Epithelial cell of prostate (primary cell): ENCODE data around the gene FAM227A.

Experiments
- DNase-seq: peaks from one replicate; pipeline ENCODE4 v3.0.0-alpha.2; 2011; ENCODE audit warnings: low read depth, low spot score
- H3K27ac ChIP-seq: fragments of 450-650 bp; 2 replicates; pipeline ENCODE4 v1.5.1; 2017; ENCODE audit warnings: mild to moderate bottlenecking

The FAM227A gene

DNA sequence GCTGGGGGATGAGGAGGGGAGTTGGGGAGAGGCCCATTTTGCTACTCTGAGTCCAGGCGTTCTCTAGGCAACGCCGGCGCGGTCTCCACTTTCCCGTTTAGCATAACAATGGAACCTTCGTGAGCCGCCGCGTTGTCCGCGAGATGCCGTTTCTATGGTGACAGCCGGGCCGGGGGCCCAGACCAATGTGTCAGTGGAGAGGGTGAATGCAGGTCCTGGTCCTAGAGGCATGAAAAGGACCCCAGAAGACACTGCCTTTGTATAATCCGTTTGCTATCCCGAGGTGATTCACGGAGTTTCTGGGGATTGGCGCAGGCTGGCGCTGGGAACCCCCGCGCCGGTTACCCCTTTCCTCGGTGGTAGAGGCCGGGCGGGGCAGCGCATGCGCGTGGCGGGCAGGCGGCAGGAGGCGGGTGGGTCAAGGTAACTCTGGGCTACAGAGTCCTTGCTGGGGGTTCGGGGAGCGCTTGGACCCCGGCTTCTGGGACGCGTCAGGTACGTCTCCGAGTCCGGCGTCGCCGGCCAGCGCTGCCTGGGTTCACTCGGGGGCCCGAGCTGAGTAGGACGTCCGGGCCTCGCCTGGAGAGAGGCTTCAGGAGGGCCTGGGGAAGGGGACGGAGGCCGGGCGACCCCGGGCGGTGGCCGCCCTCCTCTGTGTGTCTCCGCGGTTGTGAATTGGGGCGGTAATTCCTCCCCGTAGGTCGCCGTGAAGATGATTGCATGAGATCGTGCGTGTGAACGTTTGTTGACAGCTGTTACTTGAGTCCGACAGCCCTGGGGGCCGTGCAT, at the start of gene FAM227A, which contains the start of gene CBY1:
Gene FAM227A (minus strand): TSS at position 137 of the 789 bp plus-strand sequence. CDS start 6,224 bp downstream, outside the sequence.
Gene CBY1 (plus strand): TSS at position 383 of the 789 bp plus-strand sequence. CDS start 11,417 bp downstream, outside the sequence.
- peak within 1 kb of the TSS; percentile 73 for H3K27ac ChIP-seq
- DNase-seq: peak; percentile 34

DNA sequence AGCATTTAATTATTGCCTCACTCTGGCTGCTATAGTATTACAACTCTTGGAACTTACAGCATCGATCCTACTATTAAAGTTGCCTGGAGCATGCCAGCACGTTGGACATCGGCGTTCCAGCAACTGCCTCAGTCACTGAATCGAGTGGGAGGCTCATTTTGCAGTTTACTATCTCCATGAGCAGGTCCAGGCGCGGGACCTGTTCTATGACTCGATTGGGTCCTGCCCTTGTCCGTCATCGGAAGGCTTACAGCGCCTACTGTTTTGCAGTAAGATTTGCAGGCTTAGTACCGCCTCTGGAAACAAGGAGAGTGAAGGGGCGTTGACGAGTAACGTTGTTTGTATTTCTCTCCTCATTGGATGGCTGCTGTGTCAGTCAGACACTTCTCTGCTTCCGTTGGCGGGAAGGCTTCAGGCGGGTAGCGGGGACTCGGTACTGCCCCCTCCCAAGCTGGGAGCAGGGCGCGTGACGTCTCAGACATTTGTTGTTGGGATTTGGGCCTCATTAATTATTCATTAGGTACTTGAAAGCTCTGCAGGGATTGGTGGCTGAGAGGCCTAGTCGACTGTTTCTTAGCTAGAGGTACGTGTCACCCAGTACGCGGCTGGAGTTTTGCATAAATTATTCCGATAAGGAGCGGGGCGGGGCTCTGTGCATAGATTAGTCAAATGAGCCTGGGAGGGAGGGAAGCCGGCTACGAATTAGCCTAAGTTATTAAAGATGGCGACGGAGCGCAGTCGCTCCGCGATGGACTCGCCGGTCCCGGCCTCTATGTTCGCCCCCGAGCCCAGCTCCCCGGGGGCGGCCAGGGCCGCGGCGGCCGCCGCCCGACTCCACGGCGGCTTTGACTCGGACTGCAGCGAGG, 49.3 kb upstream of the FAM227A start, which contains the start of gene GTPBP1:
Gene GTPBP1 (plus strand): TSS at position 710 of the 866 bp plus-strand sequence. CDS start 12 bp downstream, at position 722.
- peak within 1 kb of the TSS; percentile 87 for H3K27ac ChIP-seq
- peak; percentile 100 for DNase-seq

DNA sequence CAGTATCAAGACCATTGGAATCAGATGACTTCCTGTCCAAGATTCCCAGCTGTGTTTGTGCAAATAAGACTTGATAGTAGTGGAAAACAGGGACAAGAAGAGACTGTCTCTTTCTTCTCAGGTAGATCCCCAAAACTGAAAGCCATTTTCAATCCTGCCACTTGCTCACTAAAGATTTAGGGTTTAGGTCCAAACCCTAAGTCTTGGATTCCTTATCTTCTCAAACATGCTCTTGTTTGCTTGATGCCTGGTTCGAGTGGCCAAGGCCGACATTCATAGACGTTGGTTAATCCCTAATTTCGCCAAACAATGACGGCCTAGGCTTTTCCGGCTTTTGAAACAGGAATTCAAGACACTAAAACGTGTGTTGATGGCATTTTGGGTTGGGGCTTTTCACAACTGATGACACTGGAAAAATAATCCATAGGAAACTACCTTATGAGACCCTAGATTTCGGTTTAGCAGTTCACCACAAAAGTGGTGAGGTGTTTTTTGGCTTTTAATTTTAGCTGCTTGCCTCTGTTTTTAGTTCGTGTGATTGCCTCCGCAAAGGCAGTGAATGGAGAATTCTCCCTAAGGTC, 48.6 kb upstream of the FAM227A start:
- peak overlapping the region; percentile 72 for H3K27ac ChIP-seq
- no peak for DNase-seq

DNA sequence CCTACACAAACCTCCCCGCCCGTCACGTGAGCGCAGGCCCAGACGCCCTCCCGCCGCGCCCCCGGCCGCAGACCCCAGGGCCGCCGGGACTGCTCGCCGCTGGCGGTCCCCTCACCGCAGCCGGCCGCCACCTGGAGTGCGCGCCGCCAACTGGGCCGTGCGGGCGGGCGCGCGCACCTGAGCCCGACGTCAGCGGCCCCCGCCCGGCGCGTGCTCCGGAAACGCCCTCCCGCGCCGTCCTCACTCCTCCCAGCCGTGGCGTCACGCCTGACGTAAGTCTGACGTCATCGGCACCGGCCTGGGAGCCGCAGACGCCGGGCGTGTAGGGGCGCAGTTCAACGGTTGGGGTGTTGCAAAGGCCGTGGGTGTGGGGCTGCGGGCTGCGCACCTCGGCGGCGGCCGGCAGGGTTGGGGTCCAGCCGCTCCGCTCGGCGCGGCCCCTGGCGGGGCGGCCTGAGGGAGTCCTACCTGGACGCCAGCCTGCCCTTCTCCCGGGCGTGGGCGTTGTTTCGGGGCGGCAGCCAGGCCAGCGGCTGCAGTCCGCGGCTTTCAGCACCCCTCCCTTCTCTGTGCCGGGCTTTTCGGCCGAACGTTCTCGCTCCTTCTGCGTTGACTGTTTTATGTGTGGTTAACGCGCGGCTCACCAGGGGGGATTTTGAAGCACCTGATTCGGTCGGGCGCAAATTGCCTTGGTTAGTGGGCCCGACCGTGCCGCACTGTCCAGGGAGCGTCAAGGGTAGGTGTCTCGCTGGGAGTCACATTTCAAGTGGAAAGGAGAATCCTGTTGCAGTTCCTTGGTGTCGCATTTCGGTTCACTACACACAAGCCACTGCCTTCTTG, 44.8 kb upstream of the FAM227A start, which contains the start of gene JOSD1:
Gene JOSD1 (minus strand): TSS at position 155 of the 840 bp plus-strand sequence. CDS start 956 bp downstream, outside the sequence.
- peak; percentile 83 for DNase-seq
- peak within 1 kb of the TSS; percentile 91 for H3K27ac ChIP-seq

DNA sequence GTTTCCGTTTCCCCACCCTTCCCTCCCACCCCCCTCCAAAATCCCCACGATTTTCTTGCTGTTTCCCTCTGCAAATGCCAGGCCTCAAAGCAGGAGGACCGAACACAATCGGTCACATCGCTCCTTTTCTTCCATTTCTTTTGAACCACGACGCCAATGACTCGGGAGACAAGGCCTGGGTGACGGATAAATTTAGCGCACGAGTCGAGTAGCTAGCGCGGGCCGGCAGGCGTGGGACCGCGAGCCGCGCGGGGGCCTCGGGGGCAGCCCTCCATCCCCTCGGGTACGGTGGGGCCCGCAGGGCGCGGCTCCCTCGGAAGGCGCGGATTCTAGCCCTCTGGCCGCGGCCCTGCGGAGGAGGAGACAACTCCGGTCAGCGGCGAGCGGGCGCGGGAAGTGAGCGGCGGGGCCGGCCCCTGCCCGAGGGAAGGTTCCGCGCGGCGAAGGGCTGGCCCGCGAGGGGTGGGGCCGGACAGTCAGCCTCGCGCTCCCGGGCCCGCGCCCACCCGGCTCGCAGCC, 44.1 kb upstream of the FAM227A start:
- peak overlapping the region; percentile 91 for H3K27ac ChIP-seq
- DNase-seq: no peak

DNA sequence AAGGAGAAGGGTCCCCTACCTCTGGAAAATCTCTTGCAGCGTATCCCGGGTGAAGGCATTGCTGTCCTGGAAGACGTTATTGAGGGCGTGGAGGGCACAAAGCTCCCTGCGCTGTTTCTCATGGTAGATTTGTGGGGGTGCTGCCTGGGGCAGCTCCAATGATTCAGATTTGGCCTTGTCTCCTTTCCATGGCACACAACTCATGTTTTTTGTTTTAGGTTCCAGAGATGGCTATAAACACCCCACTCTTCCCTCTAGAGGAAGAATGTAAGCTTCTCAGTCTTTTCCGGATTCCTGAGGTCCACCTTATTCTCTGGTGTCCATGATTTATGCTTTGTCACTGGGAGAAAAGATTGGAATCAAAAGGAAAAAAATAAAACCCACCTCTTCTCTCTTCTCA, 43.6 kb upstream of the FAM227A start:
- peak overlapping the region; percentile 91 for H3K27ac ChIP-seq
- no peak for DNase-seq

DNA sequence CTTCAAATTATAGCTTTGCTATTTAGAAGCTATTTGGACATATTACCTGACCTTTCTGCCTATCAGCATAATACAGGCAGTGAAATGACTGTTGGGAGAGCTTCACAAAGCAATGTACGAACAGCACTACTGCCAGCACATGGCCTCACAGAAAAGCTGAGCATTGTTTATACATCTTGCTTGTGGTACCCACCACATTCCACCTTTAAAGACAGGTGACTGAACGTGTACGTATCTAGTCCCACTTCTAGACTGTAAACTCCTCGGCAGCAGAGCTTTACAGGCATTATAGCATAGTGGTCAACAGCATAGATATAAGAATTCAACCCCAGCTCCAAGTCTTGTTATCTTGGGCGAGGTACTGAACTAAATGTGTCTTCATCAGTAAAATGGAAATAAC, 43.0 kb upstream of the FAM227A start:
- no peak for DNase-seq

DNA sequence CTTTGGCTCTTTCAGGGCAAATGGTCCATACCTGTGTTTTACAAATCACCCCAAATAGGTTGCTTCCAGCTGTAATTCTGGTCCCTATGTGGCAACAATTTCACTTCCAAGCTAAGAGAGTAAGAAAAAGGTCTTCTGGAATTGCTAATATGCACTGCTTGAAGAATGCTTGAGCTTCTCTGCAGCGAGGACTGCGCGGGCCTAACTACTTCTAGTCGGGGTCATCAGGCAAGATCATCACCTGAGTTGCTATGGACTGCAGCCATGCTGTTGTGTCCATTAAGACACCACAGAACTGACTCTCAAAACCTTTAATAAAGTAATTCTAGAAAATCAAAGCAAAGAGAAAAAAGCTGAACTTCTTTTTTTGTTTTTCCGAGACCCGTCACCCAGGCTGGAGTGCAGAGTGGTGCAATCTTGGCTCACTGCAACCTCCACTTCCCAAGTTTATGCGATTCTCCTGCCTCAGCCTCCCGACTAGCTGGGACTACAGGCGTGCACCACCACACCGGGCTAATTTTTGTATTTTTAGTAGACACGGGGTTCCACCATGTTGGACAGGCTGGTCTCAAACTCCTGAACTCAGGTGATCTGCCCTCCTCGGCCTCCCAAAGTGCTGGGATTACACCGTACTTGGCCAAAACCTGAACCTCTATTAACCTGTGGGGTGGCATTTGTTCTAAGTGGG, 42.4 kb upstream of the FAM227A start:
- H3K27ac ChIP-seq: peak overlapping the region; percentile 91
- DNase-seq: no peak

More for the DNA sequence above, 43.0 kb upstream of the FAM227A start:
- H3K27ac ChIP-seq: peak overlapping the region; percentile 91

DNA sequence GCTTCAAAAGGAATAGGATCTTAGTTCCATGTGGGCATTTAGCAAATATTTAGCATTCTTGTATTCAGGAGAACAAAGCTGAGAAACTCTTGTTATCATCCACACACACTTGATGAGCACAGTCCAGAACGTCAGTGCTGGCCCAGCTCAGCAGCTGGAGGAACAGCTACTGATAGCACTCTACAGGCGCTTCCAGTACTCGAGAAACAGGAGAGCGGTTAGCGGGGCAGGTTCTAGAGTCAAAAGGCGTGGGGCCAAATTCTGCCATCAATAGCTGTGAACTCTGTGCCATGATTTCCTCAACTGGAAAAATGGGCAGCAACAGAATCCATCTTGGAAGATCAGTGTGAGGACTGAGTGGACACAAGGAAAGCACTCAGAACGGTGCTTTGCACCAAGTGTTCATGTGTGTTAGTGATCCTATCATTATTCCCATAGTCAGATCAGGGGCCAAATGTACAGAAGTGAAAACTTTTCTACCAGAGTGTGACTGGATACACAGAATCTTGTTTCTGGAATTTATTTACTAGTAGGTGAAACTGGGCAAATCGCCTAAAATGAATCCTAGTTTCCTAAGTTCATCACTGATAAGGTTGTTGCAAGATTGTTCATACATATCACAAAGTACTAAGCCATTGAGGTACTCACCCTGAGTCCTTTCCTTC, 41.4 kb upstream of the FAM227A start:
- no peak for DNase-seq
- H3K27ac ChIP-seq: peak overlapping the region; percentile 91

DNA sequence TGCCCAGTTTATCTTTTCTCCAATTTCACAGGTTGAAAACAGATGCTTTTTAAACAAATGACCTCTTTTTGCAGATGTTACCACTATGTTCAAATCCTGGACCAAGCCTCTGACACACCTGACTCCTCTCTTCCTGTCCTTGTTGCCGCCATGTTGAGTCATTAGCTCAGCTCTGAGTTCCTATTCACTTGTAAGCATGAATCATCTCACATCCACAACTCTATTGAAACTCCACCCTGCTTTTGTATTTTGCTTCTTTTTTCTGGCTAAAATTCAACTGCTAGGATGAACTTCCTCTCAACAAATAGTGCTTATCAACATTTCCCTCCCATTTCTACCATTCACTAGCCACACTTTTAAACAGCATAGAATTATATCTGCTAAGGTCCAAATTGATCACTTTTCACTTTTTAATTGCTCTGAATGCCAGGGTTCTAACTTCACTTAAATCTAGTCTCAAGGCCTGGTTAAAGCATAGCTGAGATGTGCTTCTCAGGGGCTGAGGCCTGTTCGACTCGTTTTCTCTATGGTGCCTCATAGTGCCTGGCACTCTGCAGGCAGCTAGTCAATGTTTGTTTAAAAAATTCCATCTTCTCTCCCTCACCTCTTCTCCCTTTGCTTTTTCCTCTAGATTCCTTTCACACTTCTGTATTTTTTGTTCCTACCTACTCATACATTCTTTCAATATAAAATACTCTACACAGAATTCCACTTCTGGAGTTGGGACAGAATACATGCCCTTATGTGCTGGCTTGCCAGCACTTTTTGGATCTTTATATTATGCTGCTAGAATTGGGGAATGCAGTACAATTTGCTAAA, 40.6 kb upstream of the FAM227A start:
- H3K27ac ChIP-seq: peak overlapping the region; percentile 91
- DNase-seq: peak; percentile 78

DNA sequence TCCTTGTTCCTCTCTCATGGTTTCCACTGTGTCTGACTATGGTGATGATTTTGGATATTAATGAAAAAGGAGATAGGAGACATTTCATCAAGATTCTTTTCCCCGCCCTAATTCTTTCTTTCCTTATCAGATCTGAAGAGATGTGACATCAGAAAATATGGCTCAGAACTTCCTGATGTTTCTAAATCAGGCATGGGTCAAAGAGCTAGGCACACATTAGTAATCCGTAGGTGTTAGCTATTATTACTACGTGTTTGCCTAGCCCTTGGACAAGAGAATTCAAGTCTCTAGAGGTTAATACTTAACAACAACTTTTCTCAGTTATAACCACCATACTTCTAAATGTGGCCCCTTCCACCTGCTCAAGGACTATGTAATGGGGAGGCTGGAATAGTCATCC, 38.7 kb upstream of the FAM227A start:
- DNase-seq: no peak
- H3K27ac ChIP-seq: peak overlapping the region; percentile 91

DNA sequence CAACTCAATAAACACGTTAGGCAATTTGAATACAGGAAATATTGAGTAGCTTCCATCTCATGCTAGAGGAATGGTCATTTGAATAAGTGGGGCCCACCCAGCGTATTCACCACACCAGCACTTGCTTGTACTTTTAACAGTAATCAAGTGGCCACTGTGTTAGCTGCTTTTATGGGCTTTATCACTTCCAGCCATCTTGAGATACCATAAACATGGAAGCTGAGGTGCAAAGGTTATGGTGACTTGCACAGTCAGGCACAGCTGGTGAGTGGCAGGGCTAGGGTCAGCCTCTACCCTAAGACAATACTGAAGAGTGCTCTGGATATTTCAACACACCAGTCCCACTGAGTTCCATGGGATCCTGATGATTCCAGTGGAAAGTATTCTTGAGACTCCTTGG, 37.9 kb upstream of the FAM227A start:
- DNase-seq: no peak
- peak overlapping the region; percentile 91 for H3K27ac ChIP-seq

DNA sequence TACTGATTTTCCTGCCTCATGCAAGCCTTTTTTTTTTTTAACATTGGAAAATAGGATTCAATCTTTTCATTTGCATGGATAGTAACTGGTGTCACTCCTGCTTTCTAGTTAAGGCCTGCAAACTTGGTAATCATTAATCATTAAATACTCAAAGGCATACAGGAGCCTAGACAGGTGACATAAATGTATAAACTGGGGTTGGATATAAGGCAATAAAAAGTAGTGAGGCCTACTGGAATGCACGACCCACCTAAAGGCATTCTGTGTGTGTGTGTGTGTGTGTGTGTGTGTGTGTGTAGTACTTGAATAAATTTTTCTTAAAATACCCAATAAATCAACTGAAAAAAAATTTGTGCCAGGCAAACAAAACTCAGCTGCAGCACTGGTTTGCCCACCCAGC, 33.5 kb upstream of the FAM227A start:
- no peak overlapping the region for H3K27ac ChIP-seq
- DNase-seq: no peak

DNA sequence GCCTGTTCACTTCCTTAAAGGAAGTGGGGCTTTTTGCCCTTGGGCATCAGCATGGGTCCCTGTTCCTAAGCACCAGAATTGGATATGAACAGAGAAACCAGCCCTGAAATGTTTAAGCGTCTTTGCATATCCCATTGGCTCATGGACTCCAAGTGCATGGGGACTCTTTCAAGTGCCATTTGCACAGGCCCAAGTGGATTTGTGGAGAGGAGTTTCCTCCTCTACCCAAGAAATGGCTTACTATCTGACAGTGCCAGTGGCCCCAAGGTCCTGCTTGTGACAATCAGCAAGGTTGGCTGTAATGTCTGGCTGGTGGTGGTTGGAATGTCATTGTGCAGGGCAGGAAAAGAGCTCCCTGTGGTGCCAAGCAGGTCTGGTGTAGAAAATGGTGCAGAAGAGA, 29.6 kb upstream of the FAM227A start:
- no peak overlapping the region for H3K27ac ChIP-seq
- DNase-seq: no peak

DNA sequence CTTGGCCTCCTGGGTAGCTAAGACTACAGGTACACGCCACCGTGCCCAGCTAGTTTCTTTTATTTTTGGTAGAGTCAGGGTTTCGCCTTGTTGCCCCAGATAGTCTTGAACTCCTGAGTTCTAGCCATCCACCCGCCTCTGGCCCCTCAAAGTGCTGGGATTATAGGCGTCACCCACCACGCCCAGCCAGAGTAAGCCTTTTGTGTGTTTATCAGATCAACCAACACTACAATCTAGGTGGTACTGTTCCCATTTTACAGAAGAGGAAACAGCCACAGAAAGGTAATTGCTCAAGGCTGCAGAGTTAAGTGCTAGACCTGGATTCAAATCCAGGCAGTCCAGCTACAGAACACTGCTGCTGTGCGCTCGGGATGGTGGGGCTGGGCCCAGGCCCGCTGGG, 28.7 kb upstream of the FAM227A start:
- DNase-seq: no peak
- H3K27ac ChIP-seq: no peak overlapping the region

DNA sequence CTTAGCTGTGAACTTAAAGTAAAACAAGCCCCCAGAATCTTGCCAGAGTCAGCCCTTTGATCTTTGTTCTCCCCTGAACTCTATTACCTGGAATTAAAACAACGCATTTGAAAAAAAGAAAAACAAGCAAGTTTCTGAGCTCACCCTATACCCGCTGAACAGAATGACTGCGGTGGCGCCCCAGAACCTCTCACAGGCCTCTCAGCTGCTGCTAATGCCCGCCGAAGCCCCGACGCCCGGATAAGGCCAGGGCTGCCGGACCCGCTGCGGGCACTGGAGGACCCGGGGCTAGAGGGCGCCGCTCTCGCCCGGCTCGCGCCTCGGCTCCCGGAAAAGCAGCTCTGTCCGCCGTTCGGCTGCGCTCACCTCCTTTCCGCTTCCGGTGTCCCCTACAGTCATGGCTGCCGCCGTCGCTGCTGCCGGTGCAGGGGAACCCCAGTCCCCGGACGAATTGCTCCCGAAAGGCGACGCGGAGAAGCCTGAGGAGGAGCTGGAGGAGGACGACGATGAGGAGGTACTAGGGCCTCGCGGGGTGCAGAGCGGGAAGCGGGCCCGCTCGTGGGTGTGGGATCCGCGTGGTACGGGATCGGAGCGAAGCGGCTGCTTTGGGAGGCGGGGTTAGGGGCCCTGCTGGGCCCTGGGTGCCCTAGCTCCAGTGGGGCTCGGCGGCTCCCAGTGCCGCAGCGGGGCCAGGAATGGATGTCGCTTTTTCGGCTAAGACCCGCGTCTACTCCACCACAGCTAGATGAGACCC, 25.6 kb upstream of the FAM227A start, which contains the start of gene TOMM22:
Gene TOMM22 (plus strand): TSS at position 376 of the 754 bp plus-strand sequence. CDS start 22 bp downstream, at position 398.
- peak within 1 kb of the TSS; percentile 45 for H3K27ac ChIP-seq
- no peak for DNase-seq
